Measurements from ENCODE around the gene FMNL2.
"Not testable (repeated sequence)": the region's sequence is repeated elsewhere in the genome, so short reads cannot be mapped to it uniquely, and the experiment has no call there.

The FMNL2 gene

GRCh38 chr2:152473151-152473857, 138.3 kb downstream of the FMNL2 start:
- DNase-seq, result peak; percentile 66

- not testable (repeated sequence) for DNase-seq
Measured at GRCh38 chr2:152474523-152474922, 139.5 kb downstream of the FMNL2 start.

DNA sequence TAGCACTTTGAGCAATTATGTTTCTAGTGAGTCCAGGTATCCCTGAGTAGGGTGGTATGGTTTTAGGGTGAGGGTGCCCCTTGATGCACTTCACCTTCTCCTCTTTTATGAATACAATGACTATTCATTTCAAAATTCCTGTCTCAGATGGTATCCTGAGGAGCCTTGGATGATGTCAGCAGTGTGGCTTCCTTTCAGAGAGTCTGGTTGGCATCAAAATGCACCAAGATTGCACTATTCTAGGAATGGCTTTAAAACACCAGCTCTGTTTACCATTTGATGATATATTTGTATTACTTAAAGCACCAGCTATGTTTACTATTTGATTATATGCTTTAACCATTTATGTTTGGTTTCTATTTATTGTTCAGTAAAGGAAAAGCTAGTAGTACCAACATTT, 141.0 kb downstream of the FMNL2 start:
- DNase-seq, result no peak

- DNase-seq, result no peak
Measured at GRCh38 chr2:152477347-152478092, 142.5 kb downstream of the FMNL2 start.

DNA sequence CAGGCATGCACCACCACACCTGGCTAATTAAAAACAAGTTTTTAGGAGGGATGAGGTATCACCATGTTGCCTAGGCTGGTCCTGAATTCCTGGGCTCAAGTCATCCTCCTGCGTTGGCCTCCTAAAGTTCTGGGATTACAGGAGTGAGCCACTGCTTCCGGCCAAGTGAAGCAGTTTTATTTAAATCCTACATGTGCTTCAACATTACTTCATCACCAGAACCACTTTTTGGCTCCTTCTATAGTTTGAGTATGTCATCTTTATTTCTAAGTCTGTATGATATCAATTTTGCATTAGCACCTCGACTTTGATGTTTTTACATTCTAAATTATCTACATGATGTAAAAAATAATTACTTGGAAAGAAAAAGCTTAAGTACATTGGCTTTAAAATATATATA, 144.3 kb downstream of the FMNL2 start:
- no peak for DNase-seq

GRCh38 chr2:152480821-152481399, 145.9 kb downstream of the FMNL2 start:
- no peak for DNase-seq

- no peak for DNase-seq
Measured at GRCh38 chr2:152481881-152482583, 147.1 kb downstream of the FMNL2 start.

- peak; percentile 8 for DNase-seq
Measured at GRCh38 chr2:152483276-152484063, 148.5 kb downstream of the FMNL2 start.

DNA sequence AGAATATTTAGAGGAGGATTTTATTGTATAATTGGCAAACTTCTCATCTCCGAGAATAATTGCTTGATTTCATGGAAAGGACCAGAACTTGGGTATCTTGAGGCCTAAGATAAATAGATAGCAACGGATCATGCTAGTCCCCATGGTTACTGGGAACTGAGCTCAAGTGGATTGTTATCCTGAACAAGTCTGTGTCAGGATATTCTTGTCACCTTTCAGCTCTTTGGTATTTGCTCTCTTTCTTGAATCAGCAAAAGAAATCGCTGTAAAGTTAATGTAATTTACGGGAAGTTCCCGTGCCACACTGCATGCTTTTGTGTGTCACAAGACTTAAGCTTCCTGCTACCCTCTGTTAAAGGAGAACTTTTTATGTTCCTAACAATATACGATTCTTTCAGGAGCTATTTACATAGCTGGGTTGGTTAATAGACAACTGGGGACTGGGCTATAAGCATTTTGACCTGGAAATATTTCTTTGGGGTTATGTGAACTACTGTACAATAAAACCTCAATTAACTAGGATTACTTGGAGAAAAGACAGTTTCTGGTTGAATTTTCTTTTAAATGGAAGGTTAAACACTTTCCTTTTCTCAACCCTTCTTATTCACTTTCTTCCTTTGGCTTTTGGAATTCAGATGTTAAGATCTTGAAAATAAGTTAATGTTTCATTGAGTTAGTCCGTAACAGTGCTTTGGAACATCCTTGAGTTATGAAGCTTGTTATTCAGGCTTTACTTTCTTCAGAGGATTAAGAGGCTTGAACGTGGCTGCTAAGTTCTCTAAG, 151.2 kb downstream of the FMNL2 start:
- DNase-seq, result peak; percentile 53

- no peak for DNase-seq
Measured at GRCh38 chr2:152486737-152487400, 151.9 kb downstream of the FMNL2 start.

GRCh38 chr2:152488075-152488474, 153.1 kb downstream of the FMNL2 start:
- DNase-seq, result no peak

- DNase-seq, result no peak
Measured at GRCh38 chr2:152489364-152489763, 154.4 kb downstream of the FMNL2 start.

- no peak for DNase-seq
Measured at GRCh38 chr2:152490686-152491455, 155.9 kb downstream of the FMNL2 start.

GRCh38 chr2:152492131-152492530, 157.2 kb downstream of the FMNL2 start:
- no peak for DNase-seq

GRCh38 chr2:152492911-152493310, 157.9 kb downstream of the FMNL2 start:
- no peak for DNase-seq

GRCh38 chr2:152493417-152493816, 158.4 kb downstream of the FMNL2 start:
- DNase-seq, result no peak

DNA sequence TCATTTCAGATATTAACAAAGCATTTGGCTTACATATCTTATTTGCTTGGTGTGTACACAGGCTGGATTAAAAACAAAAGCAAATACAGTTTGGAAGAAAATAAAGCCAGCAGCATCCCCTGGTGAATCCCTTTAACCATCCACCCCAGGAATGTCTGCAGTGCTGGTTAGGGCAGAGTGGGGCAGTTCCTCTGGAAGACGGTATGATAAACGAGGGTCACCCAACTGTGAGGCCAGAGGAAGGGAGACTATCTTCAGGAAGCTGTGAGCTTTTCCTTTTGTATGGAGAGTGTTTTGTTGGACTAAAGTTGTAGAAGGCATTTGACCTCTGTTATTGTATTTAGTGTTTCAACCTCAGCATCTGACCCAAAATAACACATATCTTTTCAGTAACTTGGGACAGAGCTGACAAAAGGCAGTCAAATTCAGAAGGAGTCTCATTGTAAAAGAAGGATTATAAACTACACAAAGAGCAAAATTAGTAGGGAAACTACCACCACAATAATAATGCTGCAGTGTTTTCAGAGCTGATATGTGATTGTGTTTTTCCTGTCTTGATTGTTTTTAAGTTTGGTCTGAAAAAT, 159.1 kb downstream of the FMNL2 start:
- no peak for DNase-seq

DNA sequence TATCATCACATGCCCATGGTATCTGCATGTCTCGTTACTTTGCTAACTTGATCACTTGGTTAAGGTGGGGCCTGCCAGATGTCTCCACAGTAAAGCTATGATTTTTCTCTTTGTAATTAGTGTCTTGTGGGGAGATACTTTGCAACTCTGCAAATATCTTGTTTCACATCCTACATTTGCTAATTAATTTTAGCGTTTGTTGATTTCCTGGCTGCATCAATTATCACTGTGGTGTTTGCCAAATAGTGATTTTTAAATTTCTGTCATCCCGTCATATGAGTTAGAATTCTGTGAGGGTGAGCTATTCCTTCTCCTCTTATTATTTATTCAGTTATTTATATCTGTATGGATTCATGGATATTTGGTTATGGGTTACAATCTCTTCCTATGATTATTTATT, 161.4 kb downstream of the FMNL2 start:
- no peak for DNase-seq

DNA sequence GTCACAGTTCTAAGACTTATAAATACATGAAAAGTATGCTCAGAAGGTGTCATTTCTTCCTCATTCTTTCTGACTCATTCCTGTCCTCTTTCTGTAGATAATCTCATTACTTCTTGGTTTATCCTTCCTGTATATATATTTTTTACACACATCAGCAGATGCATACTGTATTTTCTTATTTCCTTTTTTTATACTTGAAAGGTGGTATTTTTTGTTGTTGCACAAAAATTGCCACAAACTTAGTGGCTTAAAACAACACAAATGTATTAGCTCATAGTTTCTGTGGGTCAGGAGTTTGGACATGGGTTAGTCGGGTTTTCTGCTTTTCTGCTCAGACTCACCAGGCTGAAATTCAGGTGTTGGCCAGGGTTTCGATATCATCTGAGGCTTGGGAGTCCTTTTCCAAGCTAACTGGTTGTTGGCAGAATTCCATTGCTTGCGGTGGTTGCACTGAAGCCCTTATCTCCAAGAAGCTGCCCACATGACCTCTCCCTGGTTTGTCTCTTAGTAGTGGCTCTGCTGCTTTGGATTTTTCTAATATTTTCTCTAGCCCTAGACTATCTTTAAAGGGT, 162.6 kb downstream of the FMNL2 start:
- DNase-seq, result no peak

Measured in DMS53 (cell line).